PC-3 (cell line): Measurements from ENCODE around the gene MAFB. TPM values are rescaled to one million over a fixed set of nuclear protein-coding genes. Genes with fewer than 3 reads are reported as not detected.

Source experiments
- ATAC-seq: fragments of 200-7000 bp; cut with Tn5 transposase; 2 replicates; pipeline ENCODE4 v1.9.1; 2020; ENCODE audit warnings: mild to moderate bottlenecking, moderate library complexity
- BruUV-seq: library from RNA; stranded (reverse); fragments of 400-500 nt; replicated peaks from 2 replicates; lab custom pipeline; 2021; lab: Mats Ljungman, UMichigan
- CTCF ChIA-PET: fragments of 300-600 bp; sonication (Branson Sonifier 250); formaldehyde crosslinking; loops from one replicate; lab custom pipeline; 2022; ENCODE audit warnings: antibody characterized with exemption; lab: Charles Lee
- POLR2A ChIA-PET: fragments of 300-600 bp; sonication (Branson Sonifier 250); formaldehyde crosslinking; loops from one replicate; lab custom pipeline; 2022; ENCODE audit warnings: antibody characterized with exemption; ENCODE audit not compliant: unreplicated experiment; lab: Charles Lee
- DNase-seq: peaks from one replicate; pipeline ENCODE4 v3.0.0-alpha.2; 2015
- H2AFZ ChIP-seq: fragments of 300-600 bp; sonication (generic); 2 replicates; pipeline ENCODE4 v1.6.0; 2016; ENCODE audit warnings: antibody characterized with exemption, low read length
- H3F3A ChIP-seq: fragments of 300-600 bp; sonication (generic); one replicate; pipeline ENCODE4 v1.6.0; 2017; ENCODE audit warnings: antibody characterized with exemption, low read length, control low read depth, mild to moderate bottlenecking; ENCODE audit not compliant: unreplicated experiment
- H3K27ac ChIP-seq: fragments of 300-600 bp; sonication (generic); 2 replicates; pipeline ENCODE4 v1.5.1; 2016; ENCODE audit warnings: mild to moderate bottlenecking, low read length
- H3K27me3 ChIP-seq: fragments of 300-600 bp; sonication (generic); 2 replicates; pipeline ENCODE4 v1.6.1; 2016; ENCODE audit warnings: low read length, mixed read lengths
- H3K36me3 ChIP-seq: fragments of 300-600 bp; sonication (generic); 2 replicates; pipeline ENCODE4 v1.6.1; 2016; ENCODE audit warnings: low read depth, mixed run types, low read length, mixed read lengths
- H3K4me1 ChIP-seq: fragments of 300-600 bp; sonication (generic); 2 replicates; pipeline ENCODE4 v1.5.1; 2016; ENCODE audit warnings: low read length; ENCODE audit not compliant: insufficient read depth
- H3K4me2 ChIP-seq: fragments of 300-600 bp; sonication (generic); 2 replicates; pipeline ENCODE4 v1.6.0; 2016; ENCODE audit warnings: low read length
- H3K4me3 ChIP-seq: fragments of 300-600 bp; sonication (generic); 2 replicates; pipeline ENCODE4 v1.5.1; 2016; ENCODE audit warnings: mild to moderate bottlenecking, low read length, mixed read lengths
- H3K79me2 ChIP-seq: fragments of 300-600 bp; sonication (generic); 2 replicates; pipeline ENCODE4 v1.6.1; 2017; ENCODE audit warnings: low read length, mixed read lengths
- H3K9ac ChIP-seq: fragments of 300-600 bp; sonication (generic); 2 replicates; pipeline ENCODE4 v1.6.0; 2016; ENCODE audit warnings: mild to moderate bottlenecking, low read length
- H3K9me2 ChIP-seq: fragments of 300-600 bp; sonication (generic); replicated peaks from 2 replicates; pipeline ENCODE4 v1.6.1; 2016; ENCODE audit warnings: mixed run types, low read length, mixed read lengths
- H3K9me3 ChIP-seq: fragments of 300-600 bp; sonication (generic); 2 replicates; pipeline ENCODE4 v1.6.1; 2016; ENCODE audit warnings: low read length, mixed read lengths
- H4K20me1 ChIP-seq: fragments of 300-600 bp; sonication (generic); 2 replicates; pipeline ENCODE4 v1.6.1; 2016; ENCODE audit warnings: low read length, mixed read lengths
- EZH2 ChIP-seq: fragments of 300-600 bp; sonication (generic); IDR thresholded peaks from one replicate; pipeline ENCODE4 v1.6.1; 2017; ENCODE audit warnings: antibody characterized with exemption, mild to moderate bottlenecking, low read length; ENCODE audit not compliant: unreplicated experiment
- EZH2phosphoT487 ChIP-seq: fragments of 300-600 bp; sonication (generic); IDR thresholded peaks from 2 replicates; pipeline ENCODE4 v1.6.1; 2018; ENCODE audit warnings: mild to moderate bottlenecking, antibody characterized with exemption, low read length, borderline replicate concordance
- intact Hi-C: fragments of 100-400 bp; cut with micrococcal nuclease; formaldehyde crosslinking; loops from 2 replicates; pipeline ENCODE4 v1.9.0; 2023
- total RNA-seq: library from RNA; depleted of rRNA; stranded (reverse); fragments of >200 nt; gene quantifications from 2 replicates; pipeline ENCODE4 v1.2.3, GENCODE V29; 2014
- TF ChIP-seq, protein P1 (sequence below): fragments of 300-600 bp; sonication (generic); conservative IDR thresholded peaks from 2 replicates; pipeline ENCODE4 v1.5.1; 2017; ENCODE audit warnings: antibody characterized with exemption, low read depth, mild to moderate bottlenecking, low read length

The MAFB gene
- total RNA-seq, 1 experiment from 2014 or later = 0.04 TPM

DNA sequence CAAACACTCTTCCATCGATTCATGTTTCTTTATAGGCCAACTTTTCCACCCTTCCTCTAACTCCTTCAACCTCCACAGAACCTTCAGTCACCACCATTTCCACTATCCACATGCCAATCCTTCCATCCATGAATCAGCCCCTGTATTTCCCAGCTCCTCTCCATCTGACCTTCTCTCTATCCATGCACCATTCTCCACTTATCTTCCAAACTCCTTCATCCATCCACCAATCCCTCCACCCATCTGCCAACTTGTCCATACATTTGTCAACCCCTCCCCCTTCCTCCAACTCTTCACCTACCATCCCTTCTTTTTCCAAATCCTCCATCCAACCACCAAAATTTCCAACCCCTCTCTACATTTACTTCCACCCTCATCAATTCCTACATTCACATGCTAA lies 49.9 kb downstream of the MAFB start:
- Histone ChIP-seq H3K27me3 (no peaks in the 10 kb centered on the region), H4K20me1 (no peaks in the 10 kb centered on the region), H3K4me3 (no peak overlapping the region), H3K27ac (no peak overlapping the region), H3K9me2 (no peaks in the 10 kb centered on the region), H3K4me1 (no peaks in the 10 kb centered on the region), H3F3A (no peaks in the 10 kb centered on the region), H3K36me3 (no peaks in the 10 kb centered on the region), H3K4me2 (no peak overlapping the region), H3K79me2 (no peaks in the 10 kb centered on the region), H2AFZ (no peak overlapping the region), H3K9me3 (no peaks in the 10 kb centered on the region), H3K9ac (no peak overlapping the region)
- no TSS peak for BruUV-seq
- no peak for DNase-seq
- POLR2A ChIA-PET = no interaction called here
- ATAC-seq = no peak
- TF ChIP-seq EZH2phosphoT487 = no peak
- TF ChIP-seq, protein P1, sequence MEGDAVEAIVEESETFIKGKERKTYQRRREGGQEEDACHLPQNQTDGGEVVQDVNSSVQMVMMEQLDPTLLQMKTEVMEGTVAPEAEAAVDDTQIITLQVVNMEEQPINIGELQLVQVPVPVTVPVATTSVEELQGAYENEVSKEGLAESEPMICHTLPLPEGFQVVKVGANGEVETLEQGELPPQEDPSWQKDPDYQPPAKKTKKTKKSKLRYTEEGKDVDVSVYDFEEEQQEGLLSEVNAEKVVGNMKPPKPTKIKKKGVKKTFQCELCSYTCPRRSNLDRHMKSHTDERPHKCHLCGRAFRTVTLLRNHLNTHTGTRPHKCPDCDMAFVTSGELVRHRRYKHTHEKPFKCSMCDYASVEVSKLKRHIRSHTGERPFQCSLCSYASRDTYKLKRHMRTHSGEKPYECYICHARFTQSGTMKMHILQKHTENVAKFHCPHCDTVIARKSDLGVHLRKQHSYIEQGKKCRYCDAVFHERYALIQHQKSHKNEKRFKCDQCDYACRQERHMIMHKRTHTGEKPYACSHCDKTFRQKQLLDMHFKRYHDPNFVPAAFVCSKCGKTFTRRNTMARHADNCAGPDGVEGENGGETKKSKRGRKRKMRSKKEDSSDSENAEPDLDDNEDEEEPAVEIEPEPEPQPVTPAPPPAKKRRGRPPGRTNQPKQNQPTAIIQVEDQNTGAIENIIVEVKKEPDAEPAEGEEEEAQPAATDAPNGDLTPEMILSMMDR = no peak
- TF ChIP-seq EZH2 = no peak
- CTCF ChIA-PET = no interaction called here
- intact Hi-C loops = no loop called here

DNA sequence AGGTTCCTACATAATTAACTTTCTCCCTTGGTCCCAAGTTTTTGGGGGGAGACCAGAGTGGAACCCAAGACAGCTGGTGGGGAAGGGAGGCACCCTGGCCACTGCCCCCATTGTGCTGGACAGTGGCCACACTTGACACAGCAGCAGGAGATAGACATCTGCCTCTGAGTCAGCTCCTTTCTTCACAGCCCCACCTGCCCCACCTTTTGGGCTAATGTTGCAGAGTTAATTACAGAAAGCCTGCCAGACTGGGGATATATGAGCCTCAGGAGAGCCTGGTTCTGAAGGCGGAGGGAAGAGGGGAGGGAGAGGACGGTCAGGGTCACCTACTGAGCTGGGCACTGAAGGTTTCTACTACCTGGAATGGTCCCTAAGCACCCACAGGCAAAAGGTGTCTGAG lies 50.6 kb downstream of the MAFB start:
- CTCF ChIA-PET = no interaction called here
- no peak for ATAC-seq

DNA sequence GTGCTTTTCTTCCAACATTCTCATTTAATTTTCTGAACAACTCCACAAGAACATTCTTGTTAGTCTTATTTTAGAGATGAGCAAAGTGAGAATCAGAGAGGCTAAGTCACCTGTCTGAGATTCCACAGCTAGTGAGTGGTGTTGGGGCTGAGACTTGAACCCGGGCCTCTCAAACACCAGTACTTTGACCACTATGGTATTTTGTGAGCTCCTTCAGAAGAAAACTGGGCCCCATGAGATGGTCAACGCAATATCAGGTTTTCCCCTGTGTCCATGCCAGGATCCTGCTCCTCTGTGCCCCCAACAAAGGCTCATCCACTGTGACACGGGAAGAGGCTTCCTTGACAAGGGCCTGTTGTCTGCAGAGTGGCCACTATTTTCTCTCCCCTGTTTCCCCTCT lies 51.9 kb downstream of the MAFB start:
- ATAC-seq = no peak
- no peaks in the 10 kb centered on the region for H3K27me3 ChIP-seq
- no peaks in the 10 kb centered on the region for H3K79me2 ChIP-seq
- ChIA-PET POLR2A (no interaction called here), CTCF (no interaction called here)
- no peak overlapping the region for H3K9ac ChIP-seq
- no peak overlapping the region for H3K4me3 ChIP-seq
- no peaks in the 10 kb centered on the region for H3K36me3 ChIP-seq
- TF ChIP-seq, protein P1 = no peak
- TF ChIP-seq EZH2 (no peak), EZH2phosphoT487 (no peak)
- no peak overlapping the region for H2AFZ ChIP-seq
- no peak overlapping the region for H3K4me2 ChIP-seq
- BruUV-seq = no TSS peak
- no peaks in the 10 kb centered on the region for H3K9me3 ChIP-seq
- H3K9me2 ChIP-seq = no peaks in the 10 kb centered on the region
- intact Hi-C loops = no loop called here
- H4K20me1 ChIP-seq = no peaks in the 10 kb centered on the region
- H3F3A ChIP-seq = no peaks in the 10 kb centered on the region
- no peaks in the 10 kb centered on the region for H3K4me1 ChIP-seq
- H3K27ac ChIP-seq = no peak overlapping the region
- DNase-seq = no peak

More for the DNA sequence above, 50.6 kb downstream of the MAFB start:
- no peaks in the 10 kb centered on the region for H3K79me2 ChIP-seq
- no peak overlapping the region for H2AFZ ChIP-seq
- no peaks in the 10 kb centered on the region for H3F3A ChIP-seq
- no peaks in the 10 kb centered on the region for H3K4me1 ChIP-seq
- no peak for DNase-seq
- no peak overlapping the region for H3K4me3 ChIP-seq
- H3K4me2 ChIP-seq = no peak overlapping the region
- no peaks in the 10 kb centered on the region for H3K9me3 ChIP-seq
- BruUV-seq = no TSS peak
- intact Hi-C loops = no loop called here
- TF ChIP-seq EZH2phosphoT487 = no peak
- TF ChIP-seq, protein P1 = no peak
- no peak for TF ChIP-seq EZH2
- POLR2A ChIA-PET = no interaction called here
- H3K27ac ChIP-seq = no peak overlapping the region
- H3K9me2 ChIP-seq = no peaks in the 10 kb centered on the region
- no peaks in the 10 kb centered on the region for H3K36me3 ChIP-seq
- H3K9ac ChIP-seq = no peak overlapping the region
- no peaks in the 10 kb centered on the region for H3K27me3 ChIP-seq
- H4K20me1 ChIP-seq = no peaks in the 10 kb centered on the region
